Muscle layer of colon (tissue), 2 donors: ENCODE data around the gene LTB4R2.

Experiments
- H3K27ac ChIP-seq: one replicate; pipeline ENCODE4 v1.7.0; 2013; ENCODE audit warnings: low read depth, mild to moderate bottlenecking, low read length, moderate library complexity
- H3K27me3 ChIP-seq, 2 donors: one replicate each; pipeline ENCODE4 v1.7.0; 2013; ENCODE audit warnings: low read length in 2 of 2, mild to moderate bottlenecking in 2 of 2; ENCODE audit not compliant: insufficient read depth in 2 of 2, control insufficient read depth in 1 of 2
- H3K36me3 ChIP-seq: one replicate; pipeline ENCODE4 v1.7.0; 2013; ENCODE audit warnings: mild to moderate bottlenecking, low read length; ENCODE audit not compliant: insufficient read depth
- H3K4me1 ChIP-seq: one replicate; pipeline ENCODE4 v1.7.0; 2013; ENCODE audit warnings: mild to moderate bottlenecking, low read length; ENCODE audit not compliant: insufficient read depth
- H3K4me3 ChIP-seq, 2 donors: one replicate each; pipeline ENCODE4 v1.7.0; 2013; ENCODE audit warnings: low read length in 2 of 2, low read depth in 1 of 2, mild to moderate bottlenecking in 1 of 2, moderate library complexity in 1 of 2
- H3K9ac ChIP-seq: one replicate; pipeline ENCODE4 v1.7.0; 2013; ENCODE audit warnings: low read length
- H3K9me3 ChIP-seq: one replicate; pipeline ENCODE4 v1.7.0; 2013; ENCODE audit warnings: mild to moderate bottlenecking, low read length
- donor health status: abdominal sarcoma.
- donor health status: Adenocarcinoma of cecum.

LTB4R2 gene

GRCh38 chr14:24269368-24269767, 40.6 kb upstream of the LTB4R2 start:
- Histone ChIP-seq H3K27me3 (no peaks in the 10 kb centered on the region), H3K36me3 (peaks cover 3% of the 10 kb centered on the region), H3K9me3 (no peaks in the 10 kb centered on the region), H3K4me3 (no peak overlapping the region), H3K4me1 (peaks cover 9% of the 10 kb centered on the region), H3K27ac (no peak overlapping the region), H3K9ac (no peak overlapping the region)

GRCh38 chr14:24269910-24270536, 39.9 kb upstream of the LTB4R2 start:
- Histone ChIP-seq H3K4me3 (no peak overlapping the region), H3K36me3 (peaks cover 3% of the 10 kb centered on the region), H3K27ac (no peak overlapping the region), H3K27me3 (no peaks in the 10 kb centered on the region), H3K4me1 (peaks cover 9% of the 10 kb centered on the region), H3K9me3 (no peaks in the 10 kb centered on the region), H3K9ac (no peak overlapping the region)

GRCh38 chr14:24270537-24271133, 39.3 kb upstream of the LTB4R2 start:
- H3K27me3 ChIP-seq, result no peaks in the 10 kb centered on the region
- peak overlapping the region; percentile 99 for H3K27ac ChIP-seq
- H3K4me3 ChIP-seq, result peak overlapping the region; percentile 88
- no peaks in the 10 kb centered on the region for H3K9me3 ChIP-seq
- H3K36me3 ChIP-seq, result peaks cover 3% of the 10 kb centered on the region
- peaks cover 9% of the 10 kb centered on the region for H3K4me1 ChIP-seq
- H3K9ac ChIP-seq, result peak overlapping the region; percentile 90

- Histone ChIP-seq H3K27ac (peak within 1 kb of the TSS; percentile 99), H3K36me3 (peaks cover 3% of the 10 kb centered on the region), H3K9me3 (no peaks in the 10 kb centered on the region), H3K9ac (peak within 1 kb of the TSS; percentile 90), H3K4me1 (peaks cover 9% of the 10 kb centered on the region), H3K4me3 (peak within 1 kb of the TSS; percentile 88), H3K27me3 (no peaks in the 10 kb centered on the region)
Observed at GRCh38 chr14:24271134-24271833, 38.7 kb upstream of the LTB4R2 start, which contains the start of gene RABGGTA. RABGGTA (minus strand) TSS chr14:24271597; CDS start chr14:24271115, 482 bp downstream.

GRCh38 chr14:24271834-24272263, 38.1 kb upstream of the LTB4R2 start:
- no peaks in the 10 kb centered on the region for H3K27me3 ChIP-seq
- peaks cover 9% of the 10 kb centered on the region for H3K4me1 ChIP-seq
- peak overlapping the region; percentile 99 for H3K27ac ChIP-seq
- peak overlapping the region; percentile 88 for H3K4me3 ChIP-seq
- H3K36me3 ChIP-seq, result peaks cover 3% of the 10 kb centered on the region
- H3K9me3 ChIP-seq, result no peaks in the 10 kb centered on the region
- peak overlapping the region; percentile 90 for H3K9ac ChIP-seq

- Histone ChIP-seq H3K9ac (no peak overlapping the region), H3K4me1 (peaks cover 9% of the 10 kb centered on the region)
Observed at GRCh38 chr14:24272467-24272866, 37.5 kb upstream of the LTB4R2 start.

GRCh38 chr14:24273422-24273998, 36.4 kb upstream of the LTB4R2 start:
- H3K4me1 ChIP-seq, result peaks cover 9% of the 10 kb centered on the region

More at GRCh38 chr14:24272467-24272866, 37.5 kb upstream of the LTB4R2 start:
- H3K4me3 ChIP-seq, result no peak overlapping the region
- peaks cover 3% of the 10 kb centered on the region for H3K36me3 ChIP-seq
- no peaks in the 10 kb centered on the region for H3K9me3 ChIP-seq
- H3K27ac ChIP-seq, result no peak overlapping the region
- no peaks in the 10 kb centered on the region for H3K27me3 ChIP-seq

GRCh38 chr14:24274101-24274543, 35.8 kb upstream of the LTB4R2 start:
- Histone ChIP-seq H3K4me1 (peaks cover 9% of the 10 kb centered on the region), H3K27me3 (no peaks in the 10 kb centered on the region), H3K4me3 (no peak overlapping the region), H3K9me3 (no peaks in the 10 kb centered on the region), H3K36me3 (peaks cover 3% of the 10 kb centered on the region), H3K9ac (no peak overlapping the region), H3K27ac (no peak overlapping the region)

More at GRCh38 chr14:24273422-24273998, 36.4 kb upstream of the LTB4R2 start:
- Histone ChIP-seq H3K36me3 (peaks cover 3% of the 10 kb centered on the region), H3K4me3 (no peak overlapping the region), H3K9ac (no peak overlapping the region), H3K27me3 (no peaks in the 10 kb centered on the region), H3K27ac (no peak overlapping the region), H3K9me3 (no peaks in the 10 kb centered on the region)

- no peak overlapping the region for H3K27ac ChIP-seq
- no peak overlapping the region for H3K9ac ChIP-seq
Observed at GRCh38 chr14:24277071-24277470, 32.9 kb upstream of the LTB4R2 start.

GRCh38 chr14:24277606-24278321, 32.2 kb upstream of the LTB4R2 start:
- H3K27ac ChIP-seq, result no peak overlapping the region
- H3K9ac ChIP-seq, result no peak overlapping the region
- no peaks in the 10 kb centered on the region for H3K4me1 ChIP-seq
- no peaks in the 10 kb centered on the region for H3K9me3 ChIP-seq
- no peak overlapping the region for H3K4me3 ChIP-seq
- H3K27me3 ChIP-seq, result no peaks in the 10 kb centered on the region
- no peaks in the 10 kb centered on the region for H3K36me3 ChIP-seq

More at GRCh38 chr14:24277071-24277470, 32.9 kb upstream of the LTB4R2 start:
- Histone ChIP-seq H3K36me3 (no peaks in the 10 kb centered on the region), H3K27me3 (no peaks in the 10 kb centered on the region), H3K9me3 (no peaks in the 10 kb centered on the region), H3K4me1 (peaks cover under 1% of the 10 kb centered on the region), H3K4me3 (no peak overlapping the region)

- Histone ChIP-seq H3K9ac (no peak overlapping the region), H3K4me3 (no peak overlapping the region), H3K27me3 (no peaks in the 10 kb centered on the region), H3K27ac (no peak overlapping the region), H3K36me3 (no peaks in the 10 kb centered on the region), H3K4me1 (no peaks in the 10 kb centered on the region), H3K9me3 (no peaks in the 10 kb centered on the region)
Observed at GRCh38 chr14:24278424-24278823, 31.5 kb upstream of the LTB4R2 start.
